GM21825 (cell line): ENCODE data around the gene TMC1.
"Not testable (repeated sequence)": the region's sequence is repeated elsewhere in the genome, so short reads cannot be mapped to it uniquely, and the experiment has no call there.

Source experiments
- ATAC-seq: cut with Tn5 transposase; IDR thresholded peaks from one replicate; pipeline ENCODE4 v1.9.1; 2021; ENCODE audit warnings: mild to moderate bottlenecking, moderate library complexity; ENCODE audit not compliant: unreplicated experiment

TMC1 gene

DNA sequence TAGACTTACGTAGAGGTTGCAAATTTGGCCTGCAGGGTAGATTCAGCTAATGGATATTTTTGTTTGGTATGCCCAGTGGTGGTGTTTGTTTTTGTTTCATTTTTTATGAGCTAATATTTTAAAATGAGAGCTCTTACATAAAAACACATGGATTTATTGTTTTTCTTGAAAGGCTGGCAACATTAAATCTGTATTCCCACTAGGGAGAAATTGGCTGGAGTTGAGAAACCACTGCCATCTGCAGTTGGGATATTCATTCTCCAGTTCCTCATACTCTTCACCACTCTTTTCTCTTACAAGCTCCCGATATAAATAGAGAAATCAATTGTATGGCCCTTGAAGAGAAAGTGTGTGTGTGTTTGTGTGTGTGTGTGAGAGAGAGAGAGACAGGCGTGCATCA, 288.2 kb downstream of the TMC1 start:
- ATAC-seq: no peak

DNA sequence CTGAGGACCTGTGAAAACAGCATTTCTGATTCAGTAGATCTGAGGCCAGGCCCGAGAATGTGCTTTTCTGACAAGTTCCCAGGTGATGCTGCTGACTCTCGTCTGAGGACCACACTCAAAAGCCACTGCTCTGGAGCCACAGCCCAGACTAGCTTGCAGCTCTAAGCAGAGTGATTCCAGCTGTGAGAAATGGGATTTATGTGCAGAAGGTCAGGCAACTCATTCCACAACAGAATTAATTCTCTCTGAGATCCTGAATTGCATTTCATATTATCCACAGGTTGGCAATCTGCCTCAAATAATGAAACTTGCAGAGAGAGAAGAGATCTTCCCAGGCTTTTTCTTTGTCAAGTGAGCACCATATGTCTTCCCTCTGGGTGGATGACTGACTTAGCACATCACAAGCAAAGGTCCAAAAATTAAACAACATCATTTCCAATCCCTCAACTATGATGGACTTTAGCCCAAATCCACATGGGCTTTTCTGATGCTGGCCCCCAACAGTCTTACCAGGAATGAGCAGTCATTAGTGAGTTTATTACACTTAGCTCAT, 291.2 kb downstream of the TMC1 start:
- no peak for ATAC-seq

DNA sequence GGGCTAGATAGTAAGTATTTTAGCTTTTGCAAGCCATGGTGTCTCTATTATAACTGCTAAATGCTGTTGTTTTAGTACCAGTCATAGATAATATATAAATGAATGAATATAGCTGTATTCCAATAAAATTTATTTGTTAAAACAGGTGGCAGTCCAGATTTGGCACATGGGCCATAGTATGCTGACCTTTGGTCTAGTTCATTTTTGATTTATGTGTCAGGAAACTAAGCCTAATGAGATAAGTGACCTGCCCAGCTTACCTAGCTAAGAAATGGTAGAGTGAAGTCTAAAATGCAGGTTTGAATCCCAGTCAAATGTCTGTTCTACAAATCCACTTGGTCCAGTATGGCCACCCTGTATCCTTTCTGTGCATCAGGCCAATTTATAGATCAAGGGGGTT, 292.1 kb downstream of the TMC1 start:
- ATAC-seq: no peak

DNA sequence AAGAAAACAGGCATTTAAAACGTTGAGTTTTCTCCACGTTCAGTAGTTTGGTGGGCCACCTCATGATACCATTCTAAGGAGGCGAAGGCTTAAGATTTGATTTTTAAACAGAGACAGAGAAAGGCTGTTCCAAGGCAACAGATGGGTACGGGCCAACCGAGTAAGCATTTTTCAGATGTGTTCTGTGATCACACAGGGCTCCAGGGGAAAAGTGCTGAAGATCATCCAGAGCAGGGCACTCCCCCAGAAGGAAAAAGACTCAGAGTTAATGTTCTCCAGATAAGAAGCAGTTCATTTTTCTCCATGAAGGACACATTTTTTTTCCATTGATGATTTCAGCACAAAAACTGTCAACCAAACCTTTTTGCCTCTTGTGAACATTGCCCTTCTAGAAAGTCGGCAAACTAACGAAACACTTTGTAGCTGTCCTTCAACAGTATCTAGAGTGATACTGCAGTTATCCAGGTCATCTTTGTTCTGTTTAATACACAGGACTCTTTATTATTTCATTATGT, 292.7 kb downstream of the TMC1 start:
- no peak for ATAC-seq

DNA sequence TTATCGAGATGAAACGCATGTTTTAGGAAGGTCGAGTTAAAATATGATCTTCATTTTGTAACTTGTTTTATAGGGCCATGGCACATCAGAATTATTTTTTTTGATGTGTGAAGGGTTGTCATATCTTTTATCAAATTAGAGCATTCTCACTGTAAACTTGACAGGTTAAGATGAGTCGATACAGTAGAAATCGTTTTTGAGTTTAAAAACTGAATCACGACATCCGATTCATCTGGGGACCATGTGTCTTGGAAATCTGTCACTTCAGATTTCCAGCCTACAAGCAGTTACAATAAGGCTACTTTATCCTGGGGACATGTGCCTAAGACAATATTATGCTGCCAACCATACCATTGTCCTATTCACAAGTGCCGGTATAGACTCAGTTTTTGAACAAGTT, 295.3 kb downstream of the TMC1 start:
- ATAC-seq: no peak

DNA sequence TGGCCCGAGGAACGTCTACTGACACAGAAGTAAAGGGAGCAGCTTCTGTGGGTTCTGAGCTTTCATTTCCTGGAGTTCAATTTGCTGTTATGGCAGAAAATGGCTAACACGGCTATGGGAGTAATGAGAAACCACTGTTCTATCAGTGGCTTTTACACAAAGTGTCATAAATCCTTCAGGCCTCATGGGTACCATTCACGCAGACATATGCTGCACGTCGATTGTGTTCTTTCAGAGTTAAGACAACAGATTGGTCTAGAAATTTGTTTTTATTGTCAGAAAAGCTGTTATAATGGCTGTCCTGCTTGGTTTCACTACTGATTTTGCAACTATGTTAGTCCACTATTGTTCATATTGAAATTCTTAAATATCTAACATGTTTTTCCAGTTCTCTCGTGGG, 296.0 kb downstream of the TMC1 start:
- no peak for ATAC-seq

DNA sequence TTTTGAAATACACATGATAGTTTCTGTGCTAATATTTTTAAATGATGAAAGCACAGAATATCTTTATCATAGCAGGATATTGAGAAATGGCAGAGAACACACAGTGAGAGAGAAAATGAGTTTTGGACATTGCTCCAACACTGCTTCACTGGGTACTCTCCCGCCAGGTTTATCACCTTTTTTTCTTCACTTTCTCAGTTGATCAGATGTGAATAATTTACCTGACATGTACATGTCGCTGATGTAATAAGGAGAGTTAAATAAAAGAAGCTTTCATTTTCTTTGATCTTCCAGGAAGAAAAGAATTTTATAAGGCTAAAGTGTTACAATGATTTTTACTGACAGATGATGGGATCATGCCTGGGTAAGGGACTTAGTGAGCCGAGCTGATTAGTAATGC, 297.0 kb downstream of the TMC1 start:
- no peak for ATAC-seq

DNA sequence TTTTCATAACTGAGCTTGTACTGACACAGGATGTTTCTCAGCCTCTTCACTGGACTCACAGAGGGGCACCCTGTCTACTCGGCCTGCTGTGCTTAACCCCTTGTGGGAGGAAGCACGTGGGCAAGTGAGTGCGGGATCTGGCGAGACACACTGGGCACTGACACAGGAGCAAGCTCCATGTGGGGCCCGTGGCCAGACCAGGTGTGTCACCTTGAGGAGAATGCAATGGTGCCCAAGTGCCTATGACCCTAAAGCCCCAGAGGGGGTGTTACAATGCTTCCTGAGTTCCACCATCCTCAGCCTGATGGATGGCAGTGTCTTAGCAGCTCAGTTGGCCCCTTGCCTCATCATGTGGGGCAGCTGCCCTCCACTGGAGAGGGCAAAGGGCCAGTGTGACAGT, 302.6 kb downstream of the TMC1 start:
- ATAC-seq: no peak

DNA sequence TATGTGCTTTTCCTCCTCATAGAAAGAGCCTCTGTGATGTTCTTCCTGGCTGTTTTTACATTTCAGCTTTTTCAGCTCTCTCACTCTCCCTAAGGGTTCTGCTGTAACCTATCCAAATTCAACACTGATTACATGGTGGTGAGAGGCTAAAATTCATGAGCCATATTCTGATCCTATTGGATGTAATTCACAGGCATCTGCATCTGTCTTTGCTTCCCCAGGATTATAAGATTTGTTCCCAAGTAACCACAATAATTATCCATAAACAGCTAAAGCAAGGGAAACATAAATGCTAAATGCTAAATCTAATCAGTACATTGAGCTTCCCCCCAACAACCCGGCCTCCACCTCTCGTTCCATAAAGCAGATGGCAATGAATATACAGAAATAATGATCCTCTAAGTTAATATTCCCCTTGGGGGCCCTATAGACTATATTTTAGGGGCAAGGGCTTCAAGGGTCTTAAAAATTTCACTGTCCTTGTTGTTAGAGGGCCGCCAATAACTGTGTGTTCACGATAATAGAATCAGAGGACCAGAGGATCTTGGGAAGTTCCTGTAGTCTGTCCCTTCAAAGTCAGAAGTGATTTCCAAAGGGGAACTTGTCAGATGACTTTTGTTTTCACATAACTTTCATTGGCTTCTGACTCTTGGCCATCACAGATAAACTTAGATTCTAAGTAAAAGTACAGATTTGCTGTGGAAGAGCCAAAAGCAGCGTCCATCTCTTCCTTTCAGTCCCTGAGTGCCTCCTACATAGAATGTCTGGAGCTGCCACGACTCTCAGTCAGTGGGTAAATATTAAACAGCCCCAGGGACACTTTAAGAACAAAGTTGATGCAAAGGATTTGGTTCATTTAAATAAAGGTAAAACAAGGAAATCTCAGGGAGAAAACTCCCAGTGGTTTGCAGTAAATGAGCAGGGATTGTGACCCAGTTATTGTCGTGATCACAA, 305.9 kb downstream of the TMC1 start:
- no peak for ATAC-seq

DNA sequence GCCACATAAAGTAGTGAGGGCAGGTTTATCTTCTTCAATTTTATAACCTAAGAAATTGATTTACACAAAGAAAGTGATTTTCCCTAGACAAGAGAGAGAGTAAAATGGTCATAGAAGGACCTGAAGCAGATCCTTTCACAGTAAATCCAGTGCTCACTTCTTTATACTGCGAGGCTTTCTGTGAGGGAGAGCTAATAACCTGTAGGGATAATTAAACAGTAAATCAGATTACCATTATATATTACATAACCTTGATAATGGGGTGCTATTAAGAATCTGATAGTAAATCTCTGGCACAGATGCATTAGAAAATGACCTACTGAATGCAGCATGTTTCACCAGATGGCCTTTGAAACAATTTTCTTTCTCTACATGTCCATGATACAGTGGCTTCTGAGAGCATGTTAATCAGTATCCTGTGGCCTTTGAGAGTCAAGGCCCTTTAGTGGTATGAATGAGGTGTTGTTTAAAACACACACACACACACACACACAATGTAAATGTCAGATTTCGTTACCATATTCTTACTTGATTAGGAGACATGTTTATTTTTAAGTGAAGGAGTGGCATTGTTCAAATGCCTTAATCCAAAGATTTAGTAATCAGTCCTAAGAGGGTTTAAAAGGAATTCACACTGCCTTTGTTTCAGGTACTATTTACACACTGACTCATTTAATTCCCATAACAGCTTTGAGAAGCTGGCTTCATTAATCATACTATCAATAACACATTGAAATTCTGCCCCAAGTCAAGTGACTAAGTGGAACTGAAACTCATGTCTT, 306.7 kb downstream of the TMC1 start:
- ATAC-seq: no peak

DNA sequence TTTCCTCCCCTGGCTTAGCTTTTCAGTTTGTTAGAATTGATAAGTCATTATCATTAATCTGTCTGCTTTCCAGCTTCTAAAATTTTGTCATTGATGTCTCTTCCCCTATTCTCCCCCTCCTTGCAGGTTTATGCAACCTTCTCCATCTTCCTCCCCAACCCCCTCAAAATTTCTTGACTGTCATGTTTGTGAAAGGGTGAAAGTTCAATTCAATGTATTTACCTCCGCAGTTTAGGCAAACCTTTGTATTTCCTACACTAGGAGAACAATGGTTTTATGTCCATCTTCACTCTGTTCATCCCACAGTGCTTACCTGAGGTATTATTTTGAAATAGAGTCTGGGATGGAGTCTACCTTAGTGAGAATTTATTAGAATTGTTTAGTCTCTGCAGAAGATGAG, 313.6 kb downstream of the TMC1 start:
- no peak for ATAC-seq

DNA sequence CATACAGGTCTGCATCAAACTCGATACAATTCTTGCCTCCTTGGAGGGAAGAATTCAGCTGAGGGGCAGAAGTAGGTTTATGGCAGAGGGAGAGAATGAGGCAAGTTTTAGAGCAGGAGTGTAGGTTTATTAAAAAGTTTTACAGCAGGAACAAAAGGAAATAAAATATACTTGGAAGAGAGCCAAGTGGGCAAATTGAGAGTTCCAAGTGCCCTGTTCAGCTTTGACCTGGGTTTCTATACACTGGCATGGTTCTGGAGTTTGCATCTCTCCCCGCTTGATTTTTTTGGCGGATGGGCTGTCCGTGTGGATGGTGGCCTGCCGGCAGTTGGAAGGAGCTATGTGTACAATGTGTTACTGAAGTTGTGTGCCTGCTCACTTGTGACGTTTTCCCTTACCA, 315.4 kb downstream of the TMC1 start:
- ATAC-seq: no peak

DNA sequence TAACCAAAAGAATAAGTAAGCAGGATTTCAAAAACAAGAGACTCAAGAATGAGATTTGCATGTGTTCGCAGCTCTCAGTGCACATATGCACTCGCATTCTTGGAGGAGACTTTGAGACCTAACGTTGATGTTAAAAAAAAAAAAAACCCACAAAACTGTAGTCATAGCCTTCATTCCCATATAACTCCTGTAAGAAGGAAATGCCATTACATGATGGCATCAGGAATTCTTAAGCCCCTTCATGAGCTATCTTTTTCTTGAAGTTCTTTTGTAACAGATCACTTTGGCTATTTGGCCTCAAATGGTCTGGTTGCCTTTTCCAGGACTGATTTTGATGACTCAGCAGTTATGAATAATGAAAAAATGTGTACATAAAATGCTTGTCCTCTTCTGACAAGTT, 317.7 kb downstream of the TMC1 start:
- no peak for ATAC-seq

DNA sequence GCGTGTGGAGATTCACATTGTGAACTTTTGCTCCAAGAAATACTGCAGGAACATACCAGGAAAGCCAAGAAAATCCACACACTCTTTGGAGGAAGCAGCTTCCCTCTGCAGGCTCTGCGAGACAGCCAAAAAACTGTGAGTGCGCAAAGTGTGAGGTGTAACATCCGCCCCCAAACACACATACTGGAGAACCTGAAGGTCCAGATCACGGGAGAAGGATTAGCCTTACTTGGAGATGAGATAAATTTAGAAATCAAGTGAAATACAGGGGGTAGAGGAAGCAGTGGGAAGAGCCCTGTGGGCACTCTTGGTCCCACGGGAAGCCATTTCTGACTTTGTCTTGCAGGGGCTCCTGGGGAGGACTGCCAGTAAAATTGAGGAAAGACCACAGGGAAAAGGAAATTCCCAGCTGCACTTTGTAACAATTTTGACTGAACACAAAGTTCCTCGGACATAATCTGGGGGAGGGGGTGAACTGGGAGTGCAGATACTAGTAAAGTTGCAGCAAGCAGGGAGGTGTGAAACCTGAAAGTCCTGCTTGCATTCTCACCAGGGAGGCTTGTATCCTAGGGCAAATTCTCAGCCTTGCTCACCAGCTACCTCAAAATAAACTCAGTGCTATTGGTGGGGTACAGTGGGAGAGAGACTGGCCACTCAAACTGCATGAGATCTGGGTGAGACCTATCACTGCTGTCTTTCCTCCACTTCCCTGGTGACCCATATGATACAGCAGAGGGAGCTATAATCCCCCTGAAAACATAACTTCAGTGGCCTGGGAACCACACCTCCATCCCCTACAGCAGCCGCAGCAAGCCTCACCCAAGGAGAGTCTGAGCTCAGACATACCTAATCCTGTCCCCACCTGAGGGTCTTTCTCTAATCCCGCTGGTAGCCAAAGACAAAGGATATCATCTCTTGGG, 322.4 kb downstream of the TMC1 start:
- ATAC-seq: no peak

DNA sequence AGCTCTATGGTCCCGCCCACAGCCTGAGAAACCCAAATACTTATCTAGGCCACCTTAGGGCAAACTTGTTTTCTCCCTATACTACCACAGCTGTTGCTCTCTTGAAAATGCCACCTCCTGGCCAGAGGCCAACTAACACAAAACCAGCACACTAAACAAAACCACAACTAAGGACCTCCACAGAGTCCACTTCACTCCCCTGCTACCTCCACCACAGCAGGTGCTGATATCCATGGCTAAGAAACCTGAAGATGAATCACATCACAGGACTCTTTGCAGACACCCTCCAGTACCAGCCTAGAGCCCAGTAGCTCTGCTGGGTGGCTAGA, 323.0 kb downstream of the TMC1 start:
- ATAC-seq: no peak

DNA sequence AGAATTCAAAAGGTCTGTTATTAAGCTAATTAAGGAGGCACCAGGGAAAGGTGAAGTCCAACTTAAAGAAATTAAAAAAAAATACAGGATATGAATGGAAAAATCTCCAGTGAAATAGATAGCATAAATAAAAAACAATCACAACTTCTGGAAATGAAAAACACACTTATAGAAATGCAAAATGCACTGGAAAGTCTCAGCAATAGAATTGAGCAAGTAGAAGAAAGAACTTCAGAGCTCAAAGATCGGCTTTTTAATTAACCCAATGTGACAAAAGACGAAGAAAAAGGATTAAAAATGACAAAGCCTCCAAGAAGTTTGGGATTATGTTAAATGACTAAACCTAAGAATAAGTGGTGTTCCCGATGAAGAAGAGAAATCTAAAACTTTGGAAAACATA, 323.6 kb downstream of the TMC1 start:
- not testable (repeated sequence) for ATAC-seq

DNA sequence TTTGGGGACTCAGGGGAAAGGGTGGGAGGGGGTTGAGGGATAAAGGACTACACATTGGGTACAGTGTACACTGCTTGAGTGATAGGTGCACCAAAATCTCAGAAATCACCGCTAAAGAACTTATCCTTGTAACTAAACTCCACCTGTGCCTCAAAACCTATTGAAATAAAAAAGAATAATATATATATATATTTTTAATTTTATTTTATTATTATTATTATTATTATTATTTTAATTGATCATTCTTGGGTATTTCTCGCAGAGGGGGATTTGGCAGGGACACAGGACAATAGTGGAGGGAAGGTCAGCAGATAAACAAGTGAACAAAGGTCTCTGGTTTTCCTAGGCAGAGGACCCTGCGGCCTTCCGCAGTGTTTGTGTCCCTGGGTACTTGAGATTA, 328.8 kb downstream of the TMC1 start:
- ATAC-seq: not testable (repeated sequence)

DNA sequence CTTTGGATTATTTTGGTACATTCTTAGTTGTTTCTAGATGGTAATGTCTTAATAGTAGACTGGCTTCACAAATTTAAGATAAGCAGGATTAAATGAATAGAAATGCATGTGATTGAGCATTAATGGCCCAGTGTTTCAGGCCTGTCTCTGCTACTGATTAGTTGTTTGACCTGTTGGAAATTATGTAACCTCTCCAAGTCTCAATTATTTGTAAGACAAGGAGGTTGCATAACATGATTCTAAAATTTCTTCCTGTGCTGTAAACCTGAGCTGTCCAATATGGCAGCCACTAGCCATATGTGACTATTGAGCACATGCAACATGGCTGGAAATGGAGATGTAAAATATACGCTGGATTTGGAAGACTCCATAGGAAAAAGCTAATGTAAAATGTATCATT, 333.9 kb downstream of the TMC1 start:
- ATAC-seq: no peak

DNA sequence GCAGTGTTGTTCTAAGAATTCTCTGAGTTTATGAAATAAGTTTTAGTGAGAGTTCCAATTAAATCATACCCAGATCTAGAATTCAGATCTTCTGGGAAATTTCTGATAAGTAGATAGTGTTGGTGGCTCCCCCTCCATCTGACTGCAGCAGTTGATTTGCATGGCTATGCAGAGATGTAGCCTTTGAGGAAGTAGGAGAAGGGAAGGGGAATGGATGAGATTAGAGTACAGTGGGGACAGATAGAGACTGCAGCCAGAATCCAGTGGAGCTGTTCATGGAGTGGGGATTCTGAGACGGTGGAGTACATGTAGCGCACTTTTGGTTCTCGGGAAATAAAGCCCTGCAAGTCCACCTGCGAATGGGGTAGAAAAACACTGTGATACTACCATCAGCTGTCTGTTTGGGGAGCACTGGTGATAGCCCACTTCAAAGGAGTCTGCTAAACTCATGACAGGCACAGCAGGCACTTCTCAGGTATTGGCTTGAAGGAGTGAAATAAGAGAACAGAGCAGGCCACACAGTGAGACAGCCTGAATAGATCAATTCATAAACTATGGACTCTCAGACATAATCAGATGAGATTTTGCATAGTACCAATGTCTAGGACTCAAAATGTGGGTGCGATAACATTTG, 334.6 kb downstream of the TMC1 start:
- no peak for ATAC-seq

DNA sequence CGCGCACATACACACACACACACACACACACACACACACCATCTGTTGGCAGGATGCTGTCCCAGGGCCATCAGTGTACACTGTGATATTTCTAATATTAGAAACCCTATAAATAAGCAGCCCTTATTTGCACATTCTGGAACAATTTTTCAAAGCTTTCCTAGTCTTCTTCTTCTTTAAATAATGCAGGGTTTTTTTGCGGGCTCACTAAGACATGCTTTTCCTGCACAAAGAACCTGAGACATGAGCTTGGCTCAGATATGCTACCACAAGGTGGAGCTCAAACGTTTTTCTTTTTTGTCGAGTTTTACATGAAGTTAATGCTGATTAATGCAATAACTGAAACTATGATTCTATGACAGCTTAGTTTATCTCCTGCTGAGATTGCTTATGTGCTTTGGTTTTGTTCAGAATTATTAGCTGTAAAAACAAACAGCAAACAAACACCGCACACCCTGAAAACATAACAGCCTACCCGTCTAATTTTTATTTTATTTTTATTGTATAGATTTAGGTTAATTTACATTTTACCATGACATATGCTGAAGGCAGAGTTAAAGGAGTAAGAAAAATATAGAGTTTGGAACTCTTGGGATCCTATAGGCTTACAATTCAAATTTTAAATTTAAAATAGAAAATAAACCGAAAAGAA, 335.7 kb downstream of the TMC1 start:
- ATAC-seq: no peak
